ENCODE data around the gene LCN1. TPM values are rescaled to one million over a fixed set of nuclear protein-coding genes. Genes with fewer than 3 reads are reported as not detected.

The LCN1 gene
- total RNA-seq, 2 donors from 2014 or later, result not detected

DNA sequence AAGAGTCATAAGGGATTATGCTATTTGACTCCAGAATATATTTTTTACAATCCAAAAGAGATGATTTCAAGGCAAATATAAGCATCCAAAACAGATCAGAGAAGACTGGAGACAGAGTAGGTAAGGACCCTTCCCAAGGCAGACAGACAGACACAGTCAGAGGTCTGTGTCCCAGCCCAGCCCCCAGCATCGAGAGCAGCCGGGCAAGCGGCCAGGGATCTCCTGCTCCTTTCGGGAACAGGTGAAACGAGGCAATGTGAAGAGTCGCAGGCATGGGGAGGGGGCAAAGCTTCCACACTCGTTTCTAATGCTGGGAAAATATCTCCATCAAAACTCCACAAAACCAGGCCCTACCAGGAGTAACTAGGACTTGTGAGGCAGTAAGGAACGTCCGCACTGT is 46.1 kb downstream of the LCN1 start:
- H3K9me3 ChIP-seq, result peaks cover 0 to 9% of the 10 kb centered on the region in 2 donors

DNA sequence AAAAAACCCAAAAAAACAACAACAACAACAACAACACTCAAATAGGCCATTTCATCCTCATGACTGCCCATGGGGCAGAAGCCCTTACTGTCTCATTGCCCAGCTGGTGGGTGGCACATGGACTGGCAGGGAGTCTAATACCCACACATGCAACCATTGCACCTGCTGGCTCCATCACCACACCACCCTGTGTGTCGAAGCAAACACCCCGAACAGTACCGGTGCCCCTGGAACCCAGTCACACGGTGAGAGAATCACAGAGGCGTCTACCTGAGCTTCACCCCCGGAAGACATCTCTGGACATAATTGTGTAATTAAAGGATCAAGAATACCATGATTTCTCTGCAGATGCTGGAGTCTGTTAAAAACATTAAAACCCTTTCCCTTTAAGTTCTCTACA is 46.8 kb downstream of the LCN1 start:
- TF ChIP-seq, protein P1, sequence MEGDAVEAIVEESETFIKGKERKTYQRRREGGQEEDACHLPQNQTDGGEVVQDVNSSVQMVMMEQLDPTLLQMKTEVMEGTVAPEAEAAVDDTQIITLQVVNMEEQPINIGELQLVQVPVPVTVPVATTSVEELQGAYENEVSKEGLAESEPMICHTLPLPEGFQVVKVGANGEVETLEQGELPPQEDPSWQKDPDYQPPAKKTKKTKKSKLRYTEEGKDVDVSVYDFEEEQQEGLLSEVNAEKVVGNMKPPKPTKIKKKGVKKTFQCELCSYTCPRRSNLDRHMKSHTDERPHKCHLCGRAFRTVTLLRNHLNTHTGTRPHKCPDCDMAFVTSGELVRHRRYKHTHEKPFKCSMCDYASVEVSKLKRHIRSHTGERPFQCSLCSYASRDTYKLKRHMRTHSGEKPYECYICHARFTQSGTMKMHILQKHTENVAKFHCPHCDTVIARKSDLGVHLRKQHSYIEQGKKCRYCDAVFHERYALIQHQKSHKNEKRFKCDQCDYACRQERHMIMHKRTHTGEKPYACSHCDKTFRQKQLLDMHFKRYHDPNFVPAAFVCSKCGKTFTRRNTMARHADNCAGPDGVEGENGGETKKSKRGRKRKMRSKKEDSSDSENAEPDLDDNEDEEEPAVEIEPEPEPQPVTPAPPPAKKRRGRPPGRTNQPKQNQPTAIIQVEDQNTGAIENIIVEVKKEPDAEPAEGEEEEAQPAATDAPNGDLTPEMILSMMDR (IDR thresholded peaks at IDR 0.05), result no peak
- H3K36me3 ChIP-seq, result no peaks in the 10 kb centered on the region
- no peak overlapping the region for H3K4me3 ChIP-seq
- DNase-seq (ENCODE audit: low spot score), result no peak
- no peaks in the 10 kb centered on the region for H3K4me1 ChIP-seq
- peaks cover 0 to 9% of the 10 kb centered on the region in 2 donors for H3K9me3 ChIP-seq
- no peaks in the 10 kb centered on the region for H3K27me3 ChIP-seq
- H3K27ac ChIP-seq, result no peak overlapping the region

More for the DNA sequence above, 46.1 kb downstream of the LCN1 start:
- DNase-seq (ENCODE audit: low spot score), result no peak
- Histone ChIP-seq H3K4me3 (no peak overlapping the region), H3K36me3 (no peaks in the 10 kb centered on the region), H3K27ac (no peak overlapping the region), H3K27me3 (no peaks in the 10 kb centered on the region), H3K4me1 (no peaks in the 10 kb centered on the region)
- TF ChIP-seq, protein P1 (IDR thresholded peaks at IDR 0.05), result no peak

DNA sequence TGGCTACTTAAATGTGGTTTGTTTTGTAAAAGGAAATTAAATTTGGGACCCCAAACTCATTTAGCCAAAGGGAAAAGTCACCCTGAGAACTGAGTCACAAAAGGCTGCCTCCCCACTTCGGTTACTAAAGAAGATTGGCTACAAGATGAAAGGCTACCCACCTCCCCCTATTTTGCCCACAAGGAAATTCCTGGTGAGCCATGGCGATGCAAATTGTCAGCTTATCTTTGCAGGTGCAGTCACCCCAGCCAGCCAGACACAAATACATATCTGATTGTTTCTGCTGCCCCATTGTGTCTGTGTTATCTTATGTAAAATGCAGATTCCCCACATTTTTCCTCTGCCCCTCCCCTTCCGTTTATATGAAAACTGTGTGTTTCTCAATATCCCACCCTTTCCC is 49.2 kb downstream of the LCN1 start:
- Histone ChIP-seq H3K27ac (no peak overlapping the region), H3K9me3 (peaks cover 0 to 9% of the 10 kb centered on the region in 2 donors), H3K4me3 (no peak overlapping the region), H3K36me3 (no peaks in the 10 kb centered on the region), H3K4me1 (no peaks in the 10 kb centered on the region), H3K27me3 (no peaks in the 10 kb centered on the region)
- TF ChIP-seq, protein P1 (IDR thresholded peaks at IDR 0.05), result no peak
- no peak for DNase-seq (ENCODE audit: low spot score)

GRCh38 chr9:135572233-135572632 is 51.0 kb downstream of the LCN1 start:
- Histone ChIP-seq H3K9me3 (peaks cover 0 to 9% of the 10 kb centered on the region in 2 donors), H3K27ac (no peak overlapping the region), H3K36me3 (no peaks in the 10 kb centered on the region), H3K4me1 (no peaks in the 10 kb centered on the region), H3K4me3 (no peak overlapping the region), H3K27me3 (no peaks in the 10 kb centered on the region)
- TF ChIP-seq, protein P1 (IDR thresholded peaks at IDR 0.05), result no peak
- DNase-seq (ENCODE audit: low spot score), result no peak

- TF ChIP-seq, protein P1 (IDR thresholded peaks at IDR 0.05), result no peak
- no peak for DNase-seq (ENCODE audit: low spot score)
- no peak overlapping the region for H3K4me3 ChIP-seq
Observed at GRCh38 chr9:135573124-135573523, 51.9 kb downstream of the LCN1 start.

DNA sequence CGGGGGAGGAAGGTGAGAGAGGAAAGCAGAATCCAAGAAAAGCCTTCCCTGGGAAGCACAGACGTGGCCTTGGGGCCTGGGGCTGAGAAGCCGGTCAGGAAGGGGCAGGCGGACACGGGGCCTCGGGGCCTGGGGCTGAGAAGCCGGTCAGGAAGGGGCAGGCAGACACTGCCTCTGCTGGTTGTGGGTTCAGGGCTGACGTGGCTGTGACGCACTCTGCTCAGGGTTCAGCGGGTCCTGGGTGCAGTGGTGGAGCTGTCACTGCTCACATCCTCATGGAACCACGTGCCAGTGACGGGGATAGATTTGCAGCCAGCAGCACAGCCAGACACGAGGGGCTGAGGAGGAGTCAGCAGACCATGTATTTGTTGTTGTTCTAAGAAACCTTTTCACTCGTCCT is 53.1 kb downstream of the LCN1 start:
- H3K27me3 ChIP-seq, result no peaks in the 10 kb centered on the region
- no peak overlapping the region for H3K27ac ChIP-seq
- H3K4me1 ChIP-seq, result no peaks in the 10 kb centered on the region
- H3K9me3 ChIP-seq, result peaks cover 0 to 2% of the 10 kb centered on the region in 2 donors
- TF ChIP-seq, protein P1 (IDR thresholded peaks at IDR 0.05), result no peak
- DNase-seq (ENCODE audit: low spot score), result no peak
- H3K36me3 ChIP-seq, result no peaks in the 10 kb centered on the region
- no peak overlapping the region for H3K4me3 ChIP-seq

More at GRCh38 chr9:135573124-135573523, 51.9 kb downstream of the LCN1 start:
- Histone ChIP-seq H3K4me1 (no peaks in the 10 kb centered on the region), H3K9me3 (peaks cover 0 to 9% of the 10 kb centered on the region in 2 donors), H3K36me3 (no peaks in the 10 kb centered on the region), H3K27me3 (no peaks in the 10 kb centered on the region), H3K27ac (no peak overlapping the region)
